GM19193 (cell line): ENCODE data around the gene ARMC9.

Source experiments
- POLR2A ChIP-seq: IDR thresholded peaks from 4 replicates; pipeline ENCODE4 v1.6.1; 2011; ENCODE audit not compliant: insufficient read depth, insufficient read length; ENCODE audit errors: extremely low read depth

Gene ARMC9

DNA sequence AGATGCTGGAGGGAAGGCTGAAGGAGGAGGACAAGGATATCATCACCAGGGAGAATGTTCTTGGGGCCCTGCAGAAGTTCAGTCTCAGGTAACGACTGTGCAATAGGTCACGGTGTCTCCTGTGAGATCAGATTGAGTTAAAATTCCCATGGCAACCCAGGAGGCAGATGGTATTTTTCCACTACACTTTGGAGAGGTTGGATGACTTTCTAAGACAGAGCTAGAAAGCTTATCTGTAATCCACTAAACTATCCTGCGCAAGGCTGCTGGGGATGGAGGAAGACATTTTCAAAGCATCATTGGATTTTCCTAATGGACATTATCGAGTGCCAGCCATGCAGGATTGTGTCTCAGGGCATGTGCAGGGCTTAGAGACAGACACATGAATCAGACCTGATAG is 74.6 kb downstream of the ARMC9 start:
- TF ChIP-seq POLR2A = no peak

DNA sequence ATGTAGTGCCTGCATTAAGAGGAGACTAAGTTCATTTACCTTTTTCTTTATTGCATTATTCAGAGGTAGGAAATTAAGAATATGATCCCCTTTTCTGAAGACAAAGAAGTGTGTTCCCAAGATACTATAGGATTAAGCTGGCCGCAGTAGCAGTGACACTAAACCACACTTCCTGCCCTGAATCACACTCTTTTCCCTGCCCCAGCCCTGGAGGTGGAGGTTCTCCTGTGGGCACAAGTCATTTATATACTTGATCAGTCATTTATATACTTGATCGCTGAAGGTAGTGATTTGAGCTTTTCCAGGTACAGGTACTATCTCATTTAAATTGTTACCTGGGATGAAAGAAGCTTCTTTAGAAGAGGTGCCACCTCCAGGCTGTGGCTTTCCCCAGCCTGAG is 78.6 kb downstream of the ARMC9 start:
- TF ChIP-seq POLR2A = no peak

DNA sequence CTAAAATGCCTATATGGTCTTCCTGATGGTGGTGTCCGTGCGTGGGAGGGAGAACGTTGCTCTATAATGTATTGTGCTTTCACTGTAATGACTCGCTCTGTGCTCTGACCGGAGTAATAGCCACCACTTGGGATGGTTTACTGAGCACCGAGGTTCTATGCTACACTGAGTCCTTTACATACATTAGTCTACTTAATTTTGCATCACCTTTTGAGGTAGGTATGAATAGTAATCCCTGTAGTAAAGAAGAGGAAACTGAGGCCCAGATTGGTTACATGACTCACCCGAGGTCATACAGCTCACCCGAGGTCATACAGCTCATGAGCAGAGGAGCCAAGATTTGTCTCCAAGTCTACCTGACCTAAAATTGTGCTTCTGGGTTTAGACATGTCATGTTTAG is 79.5 kb downstream of the ARMC9 start:
- TF ChIP-seq POLR2A = no peak

DNA sequence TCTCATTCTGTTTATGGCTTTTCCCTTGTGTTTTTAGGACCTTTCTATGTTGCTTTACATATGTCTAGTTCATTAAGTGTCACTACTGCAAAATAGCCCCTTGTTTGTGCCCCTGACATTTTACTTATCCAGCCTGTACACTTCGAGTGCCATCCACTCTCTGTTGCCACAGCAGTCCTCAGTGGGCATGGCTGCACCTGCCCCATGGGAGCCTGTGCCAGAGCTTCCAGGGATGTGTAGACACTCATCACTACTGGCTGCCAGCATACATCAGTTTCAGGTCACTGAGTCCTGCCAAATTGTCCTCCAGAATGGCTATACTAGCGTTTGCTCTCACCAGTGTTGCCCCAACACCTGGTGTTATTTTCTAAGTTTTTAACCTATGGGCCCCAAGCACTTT is 80.4 kb downstream of the ARMC9 start:
- TF ChIP-seq POLR2A = no peak

DNA sequence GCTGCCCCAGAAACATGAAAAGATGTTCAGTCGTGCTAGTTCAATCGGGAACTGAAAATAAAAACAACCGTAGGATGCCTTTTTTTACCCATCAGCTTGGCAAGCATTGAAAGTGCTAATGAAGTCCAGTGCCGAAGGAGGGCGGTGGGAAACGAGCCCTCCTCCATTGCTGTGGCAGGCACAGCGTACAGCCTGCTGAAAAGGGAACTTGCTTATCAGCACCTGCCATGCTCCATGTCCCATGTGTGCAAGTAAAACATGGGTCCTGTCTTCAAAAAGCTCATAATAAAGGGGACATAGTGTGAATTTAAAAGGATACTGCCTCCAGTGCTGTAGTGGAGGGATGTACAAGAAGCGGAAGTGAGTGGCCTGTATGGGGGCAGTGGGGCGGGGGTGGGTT is 82.4 kb downstream of the ARMC9 start:
- no peak for TF ChIP-seq POLR2A

DNA sequence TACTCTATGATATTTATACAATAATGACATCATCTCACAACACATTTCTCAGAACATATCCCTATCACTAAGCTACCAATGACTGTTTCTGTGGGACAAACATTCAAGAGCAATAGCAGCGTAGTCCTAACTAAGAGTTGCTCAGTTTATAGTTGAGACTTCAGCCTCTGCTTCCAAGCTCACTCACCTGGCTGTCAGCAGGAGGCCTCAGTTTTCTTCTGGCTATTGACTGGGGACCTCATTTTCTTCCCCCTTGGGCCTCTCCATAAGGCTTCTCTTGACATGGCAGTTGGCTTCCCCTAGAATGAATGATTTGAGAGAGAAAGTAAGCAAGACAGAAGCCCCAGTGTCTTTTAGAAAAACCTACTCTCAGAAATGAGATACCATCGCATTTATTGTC is 85.9 kb downstream of the ARMC9 start:
- TF ChIP-seq POLR2A = no peak

DNA sequence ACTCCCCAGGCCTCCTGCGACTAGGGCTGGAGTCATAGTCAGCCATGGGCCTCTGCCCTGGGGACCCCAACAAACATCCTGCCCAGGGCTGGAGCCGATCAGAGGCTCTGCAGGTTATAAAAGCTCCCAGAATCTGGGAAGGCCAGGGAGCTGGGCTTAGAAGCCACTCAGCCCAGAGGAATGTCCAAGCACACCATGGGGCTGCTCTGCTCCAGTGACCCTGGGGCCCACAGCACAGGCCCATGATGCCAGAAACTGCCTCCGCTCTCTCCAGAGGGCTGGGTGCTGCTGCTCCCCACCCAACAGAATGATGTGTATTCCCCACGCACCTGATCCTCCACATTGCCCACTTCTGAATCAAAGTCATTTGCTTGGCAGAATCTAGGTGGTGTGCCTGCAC is 88.5 kb downstream of the ARMC9 start:
- TF ChIP-seq POLR2A = no peak

DNA sequence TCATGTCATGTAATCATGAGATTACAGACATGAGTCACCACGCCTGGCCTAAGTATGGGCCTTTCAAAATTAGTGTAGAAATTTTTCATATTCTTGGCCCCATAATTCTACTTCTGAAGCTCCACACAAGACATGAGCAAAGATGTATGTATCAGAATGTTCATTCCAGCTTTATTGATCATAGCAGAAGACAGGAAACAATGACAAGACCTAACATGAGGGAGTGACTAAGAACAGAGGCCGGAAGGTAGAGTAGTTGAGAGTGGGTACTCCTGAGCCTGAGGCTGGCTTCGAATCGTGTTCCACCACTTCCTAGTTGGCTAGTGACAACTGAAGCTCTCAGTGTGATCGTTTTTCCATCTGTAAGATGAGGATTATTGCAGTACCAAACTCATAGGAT is 89.3 kb downstream of the ARMC9 start:
- TF ChIP-seq POLR2A = no peak

DNA sequence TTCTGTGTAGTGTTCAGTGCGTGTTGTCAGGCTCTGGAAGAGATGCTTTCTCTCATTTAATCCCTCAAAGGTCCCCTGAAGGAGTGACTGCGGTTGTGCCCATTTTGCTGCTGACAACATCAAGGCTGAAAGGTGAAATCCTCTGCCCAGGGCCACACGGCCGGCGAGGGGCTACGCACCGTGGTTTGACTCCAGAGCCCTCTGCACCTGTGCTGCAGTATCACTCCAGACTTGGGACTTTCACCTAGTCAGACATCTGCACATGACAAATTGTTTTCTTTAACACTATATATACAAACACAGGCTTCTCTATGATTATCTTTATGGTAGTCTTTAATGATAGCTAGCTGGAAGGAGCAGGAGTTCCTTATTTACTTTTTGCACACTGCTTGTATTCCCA is 90.2 kb downstream of the ARMC9 start:
- no peak for TF ChIP-seq POLR2A

DNA sequence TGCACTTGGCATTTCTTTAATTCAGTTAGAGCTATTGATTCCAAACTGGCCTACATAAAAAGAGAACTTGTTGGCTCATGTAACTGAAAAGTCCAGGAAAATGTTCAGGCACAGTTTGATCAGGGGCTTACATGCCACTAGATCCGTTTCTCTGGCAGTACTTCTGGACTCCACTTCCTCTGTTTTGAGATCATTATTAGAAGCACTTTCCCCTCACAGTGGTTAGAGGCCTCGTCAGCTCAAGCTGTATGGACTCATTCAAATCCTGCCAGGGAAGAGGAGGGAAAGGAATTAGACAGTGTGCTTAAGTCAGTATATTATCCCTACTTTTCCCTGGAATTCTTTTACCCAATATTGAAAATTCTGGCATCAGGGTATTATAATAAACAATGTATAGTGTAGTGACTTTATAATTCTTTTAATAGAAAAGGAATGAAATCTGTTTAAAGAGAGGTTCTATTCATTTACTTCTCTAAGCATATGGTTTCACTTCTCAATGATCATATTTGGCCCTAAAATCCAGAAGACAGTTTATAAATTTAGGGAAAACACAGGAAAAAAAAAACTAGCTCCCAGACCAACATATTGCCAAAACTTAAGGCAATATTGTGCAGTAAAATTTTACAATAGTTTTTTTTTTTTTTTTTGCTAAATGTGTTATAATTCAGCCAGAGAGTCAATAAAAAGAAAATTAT is 92.0 kb downstream of the ARMC9 start:
- no peak for TF ChIP-seq POLR2A

DNA sequence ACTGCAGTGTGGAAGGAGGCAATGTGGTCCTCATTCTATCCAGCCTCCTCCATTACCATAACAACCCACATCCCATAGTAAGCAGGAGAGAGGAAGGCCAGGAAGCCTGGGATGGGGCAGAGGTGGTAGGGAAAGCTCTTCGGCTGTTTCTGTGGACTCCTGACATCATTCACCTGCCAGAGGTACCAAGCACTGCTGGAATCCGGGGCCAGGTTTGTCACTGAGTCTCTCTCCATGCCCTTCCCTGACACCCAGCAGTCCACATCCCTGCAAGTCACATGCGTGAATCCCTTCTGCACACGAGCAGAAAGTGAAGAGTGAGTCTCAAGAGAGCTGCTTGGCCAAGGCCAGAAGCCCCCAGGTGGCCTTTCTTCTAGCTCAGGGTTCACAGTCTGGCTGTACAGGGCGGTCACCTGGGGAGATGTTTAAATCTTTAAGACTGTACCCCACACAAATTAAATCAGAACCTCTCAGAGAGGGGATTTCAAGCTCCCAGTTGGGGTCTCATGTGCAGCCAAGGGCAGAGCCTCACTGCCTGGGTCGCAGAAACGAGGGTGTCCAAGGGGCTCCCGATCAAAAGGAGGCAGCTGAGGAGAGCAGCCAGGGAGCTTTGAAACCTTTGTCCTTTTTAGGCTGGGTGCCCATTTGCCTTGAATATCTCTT is 94.2 kb downstream of the ARMC9 start:
- TF ChIP-seq POLR2A = no peak

DNA sequence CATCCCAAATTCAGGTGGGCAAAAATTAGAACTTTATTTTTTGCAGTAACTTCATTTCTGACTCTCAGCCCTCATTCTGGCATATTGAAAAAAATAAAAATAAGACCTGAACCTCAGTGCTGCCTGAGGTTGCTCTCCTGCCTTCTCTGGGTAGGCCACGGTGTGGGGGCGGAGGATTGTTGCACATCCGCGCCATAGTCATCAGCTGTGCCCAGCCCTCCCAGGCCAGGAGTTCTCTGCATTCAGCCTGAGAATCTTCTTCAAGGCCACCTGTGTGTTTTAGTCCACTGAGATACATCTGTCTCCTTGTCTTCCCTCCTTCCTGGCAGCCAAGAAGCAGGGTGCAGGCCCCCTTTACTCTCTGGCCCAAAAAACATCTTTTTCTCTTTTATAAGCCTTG is 94.7 kb downstream of the ARMC9 start:
- TF ChIP-seq POLR2A = no peak

DNA sequence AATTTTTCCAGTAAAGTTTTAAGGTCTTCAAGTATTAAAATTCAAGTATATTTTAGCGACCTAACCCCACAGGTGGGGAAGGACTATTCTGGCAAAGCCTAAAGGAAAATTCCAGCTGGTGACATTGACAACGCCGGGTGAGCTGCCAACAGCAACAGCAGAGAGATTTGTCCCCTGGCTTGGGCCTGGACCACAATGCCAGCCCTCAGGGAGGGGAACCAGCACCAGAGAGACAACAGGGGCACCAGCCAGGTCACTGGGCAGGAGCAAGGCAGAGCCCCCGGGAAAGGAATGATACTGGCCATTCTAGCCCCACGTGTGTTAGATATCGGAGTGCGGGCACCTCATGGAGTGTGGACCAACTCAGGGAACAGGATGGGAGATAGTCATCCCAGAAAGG is 95.7 kb downstream of the ARMC9 start:
- TF ChIP-seq POLR2A = no peak

DNA sequence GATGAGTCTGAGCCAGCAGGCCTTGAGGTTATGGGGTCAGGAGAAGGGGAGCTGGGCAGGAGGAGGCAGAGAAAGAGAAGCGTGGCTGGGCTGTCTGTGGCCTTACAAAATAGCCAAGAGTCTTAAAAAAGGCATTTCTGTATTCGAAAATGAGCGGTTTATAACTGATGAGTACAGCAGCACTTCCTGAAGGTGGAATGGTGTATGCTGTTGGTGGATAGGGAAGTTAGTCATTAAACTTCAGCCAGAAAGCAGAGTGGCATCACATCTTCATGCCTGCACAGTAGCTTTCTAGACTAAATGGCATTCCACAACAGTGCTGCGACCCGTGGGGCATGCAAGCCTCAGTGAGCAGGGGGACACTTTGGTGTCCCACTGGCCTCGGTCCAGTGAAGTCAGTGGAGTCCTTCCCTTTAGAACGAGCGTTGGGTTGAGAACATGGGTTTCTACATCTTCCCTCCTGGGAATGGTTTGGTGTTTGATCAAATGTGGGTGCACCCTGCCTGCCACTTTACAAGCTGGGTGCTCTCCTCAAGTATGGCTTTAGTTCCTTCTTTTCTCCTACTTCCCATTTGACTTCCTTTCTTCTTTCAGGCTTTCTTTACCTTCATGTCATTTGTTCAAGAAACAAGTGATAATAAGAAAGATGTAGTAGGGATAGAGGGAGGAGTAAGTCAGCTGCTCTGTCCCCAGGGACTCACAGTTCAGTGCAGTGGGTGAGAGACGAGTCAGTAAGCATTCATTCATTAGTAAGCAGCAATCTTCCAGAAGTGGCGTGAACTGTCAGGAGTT is 96.3 kb downstream of the ARMC9 start:
- TF ChIP-seq POLR2A = no peak

DNA sequence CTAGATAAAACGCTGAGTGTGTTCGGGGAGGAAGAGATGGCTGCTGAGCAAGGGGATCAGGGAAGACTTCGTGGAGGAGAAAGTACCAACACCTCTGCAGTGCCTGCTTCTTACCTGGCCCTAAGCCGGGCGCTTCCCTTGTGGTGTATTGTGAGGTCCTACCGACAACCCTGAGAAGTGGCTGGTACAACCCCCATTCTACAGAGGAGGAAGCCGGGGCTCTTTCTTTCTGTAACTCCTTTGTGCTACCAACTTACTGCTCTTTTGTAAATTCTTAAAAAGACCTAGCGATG is 96.9 kb downstream of the ARMC9 start:
- no peak for TF ChIP-seq POLR2A

DNA sequence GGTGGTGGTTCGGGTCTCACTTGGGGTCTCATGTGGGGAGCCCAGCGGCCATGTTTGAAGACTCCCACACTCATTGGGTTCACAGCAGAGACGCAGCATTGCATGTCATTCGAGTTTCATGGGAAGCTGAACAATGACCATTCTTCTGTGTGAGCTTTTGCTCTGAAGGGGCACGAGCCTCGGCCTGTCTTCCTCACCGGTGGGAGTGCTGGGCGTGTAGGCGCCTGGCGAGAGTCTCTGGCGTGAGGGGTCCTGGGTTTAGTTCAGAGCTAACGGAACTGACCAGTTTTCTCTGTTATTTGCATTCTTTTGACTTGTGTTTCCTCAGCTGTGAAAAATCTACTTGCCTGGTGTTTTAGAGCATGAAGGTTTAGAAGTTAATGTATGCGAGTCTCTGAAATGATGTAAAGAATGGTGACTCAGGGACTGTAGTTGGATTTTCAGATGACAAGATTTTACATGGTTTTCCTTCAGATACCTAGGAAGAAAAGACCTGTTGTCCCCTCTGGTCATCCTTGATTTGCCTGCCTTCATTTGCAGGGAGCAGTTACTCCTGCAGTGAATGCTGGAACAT is 98.1 kb downstream of the ARMC9 start:
- TF ChIP-seq POLR2A = no peak
